AG04449 (cell line): ENCODE results near the gene SMIM17.

Experiments
- CTCF ChIA-PET: fragments of 350-600 bp; formaldehyde crosslinking; extraction: SDS; loops from one replicate; lab custom pipeline; 2021; ENCODE audit warnings: antibody characterized with exemption; lab: Yijun Ruan, JAX
- POLR2A ChIA-PET: fragments of 400-600, 350-600 bp; formaldehyde crosslinking; extraction: SDS; loops from one replicate; lab custom pipeline; 2020; ENCODE audit warnings: antibody characterized with exemption, inconsistent platforms; lab: Yijun Ruan, JAX
- DNase-seq: peaks from one replicate; pipeline ENCODE4 v3.0.0-alpha.2; 2010; ENCODE audit warnings: low read depth, low spot score
- H3K4me3 ChIP-seq: 2 replicates; pipeline ENCODE4 v1.5.1; 2011; ENCODE audit warnings: low read depth, mild to moderate bottlenecking, control low read depth, low read length
- TF ChIP-seq, protein P1 (sequence below): IDR thresholded peaks from one replicate; pipeline ENCODE4 v1.5.1; 2011; ENCODE audit warnings: mild to moderate bottlenecking, moderate library complexity, low read length, control low read depth, inconsistent platforms; ENCODE audit not compliant: insufficient read depth; ENCODE audit errors: missing control alignments

The SMIM17 gene

GRCh38 chr19:56642711-56643459 lies at the start of gene SMIM17:
SMIM17 (plus strand) TSS chr19:56643159; CDS start chr19:56645668, 2,509 bp downstream.
- no peak within 1 kb of the TSS for H3K4me3 ChIP-seq
- TF ChIP-seq, protein P1, sequence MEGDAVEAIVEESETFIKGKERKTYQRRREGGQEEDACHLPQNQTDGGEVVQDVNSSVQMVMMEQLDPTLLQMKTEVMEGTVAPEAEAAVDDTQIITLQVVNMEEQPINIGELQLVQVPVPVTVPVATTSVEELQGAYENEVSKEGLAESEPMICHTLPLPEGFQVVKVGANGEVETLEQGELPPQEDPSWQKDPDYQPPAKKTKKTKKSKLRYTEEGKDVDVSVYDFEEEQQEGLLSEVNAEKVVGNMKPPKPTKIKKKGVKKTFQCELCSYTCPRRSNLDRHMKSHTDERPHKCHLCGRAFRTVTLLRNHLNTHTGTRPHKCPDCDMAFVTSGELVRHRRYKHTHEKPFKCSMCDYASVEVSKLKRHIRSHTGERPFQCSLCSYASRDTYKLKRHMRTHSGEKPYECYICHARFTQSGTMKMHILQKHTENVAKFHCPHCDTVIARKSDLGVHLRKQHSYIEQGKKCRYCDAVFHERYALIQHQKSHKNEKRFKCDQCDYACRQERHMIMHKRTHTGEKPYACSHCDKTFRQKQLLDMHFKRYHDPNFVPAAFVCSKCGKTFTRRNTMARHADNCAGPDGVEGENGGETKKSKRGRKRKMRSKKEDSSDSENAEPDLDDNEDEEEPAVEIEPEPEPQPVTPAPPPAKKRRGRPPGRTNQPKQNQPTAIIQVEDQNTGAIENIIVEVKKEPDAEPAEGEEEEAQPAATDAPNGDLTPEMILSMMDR: no peak
- POLR2A ChIA-PET: no interaction called here
- CTCF ChIA-PET: no interaction called here
- DNase-seq: no peak

- ChIA-PET POLR2A (no interaction called here), CTCF (no interaction called here)
These were observed 48.5 kb upstream of the SMIM17 start for GRCh38 chr19:56594446-56594782.

DNA sequence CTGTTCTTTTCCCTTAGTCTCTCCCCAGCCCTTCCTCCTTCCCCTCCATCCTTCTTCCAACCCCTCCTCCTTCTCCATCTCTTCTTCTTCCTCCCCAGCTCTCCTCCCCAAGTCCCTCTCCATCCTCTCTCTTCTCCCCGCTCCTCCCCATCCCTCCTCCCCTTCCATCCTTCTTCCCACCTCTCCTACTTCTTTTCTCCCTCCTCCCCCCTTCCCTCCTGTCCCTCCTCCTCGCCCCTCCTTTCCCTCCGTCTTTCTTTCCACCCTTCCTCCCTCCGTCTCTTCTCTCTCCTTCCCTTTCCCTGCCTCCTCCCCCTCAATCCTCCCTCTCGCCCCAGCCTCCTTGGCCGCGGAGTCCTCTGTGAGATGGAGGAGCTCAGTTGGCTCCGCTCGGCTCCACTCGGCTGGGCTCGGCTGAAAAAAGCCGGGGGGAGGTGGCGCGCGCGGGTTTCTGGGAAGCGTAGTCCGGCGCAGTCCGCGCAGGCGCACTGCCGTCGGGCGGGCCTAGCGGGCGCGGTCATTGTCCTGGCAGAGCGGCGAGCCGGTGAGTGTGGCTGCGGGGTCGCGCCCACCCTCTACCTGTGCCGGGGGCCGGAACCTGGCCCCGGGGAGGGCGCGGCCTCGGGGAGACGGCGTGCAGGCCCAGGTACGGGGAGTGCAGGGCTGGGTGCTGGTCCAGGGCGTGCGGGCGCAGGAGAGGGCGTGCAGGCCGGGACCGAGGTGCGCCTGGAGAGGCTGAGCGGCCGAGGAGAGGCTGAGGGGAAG lies 48.0 kb upstream of the SMIM17 start, which contains the start of gene ZNF71:
Gene ZNF71, plus strand, starts transcription at position 520 of the 765 bp plus-strand sequence. CDS start 6,257 bp downstream, outside the sequence.
- ChIA-PET CTCF (no interaction called here), POLR2A (no interaction called here)
- DNase-seq: no peak
- TF ChIP-seq, protein P1: no peak
- H3K4me3 ChIP-seq: peak within 1 kb of the TSS; percentile 89

More at GRCh38 chr19:56594446-56594782, 48.5 kb upstream of the SMIM17 start:
- TF ChIP-seq, protein P1: no peak
- H3K4me3 ChIP-seq: peak overlapping the region; percentile 89; the same call in 1 of the 2 replicates
- no peak for DNase-seq

DNA sequence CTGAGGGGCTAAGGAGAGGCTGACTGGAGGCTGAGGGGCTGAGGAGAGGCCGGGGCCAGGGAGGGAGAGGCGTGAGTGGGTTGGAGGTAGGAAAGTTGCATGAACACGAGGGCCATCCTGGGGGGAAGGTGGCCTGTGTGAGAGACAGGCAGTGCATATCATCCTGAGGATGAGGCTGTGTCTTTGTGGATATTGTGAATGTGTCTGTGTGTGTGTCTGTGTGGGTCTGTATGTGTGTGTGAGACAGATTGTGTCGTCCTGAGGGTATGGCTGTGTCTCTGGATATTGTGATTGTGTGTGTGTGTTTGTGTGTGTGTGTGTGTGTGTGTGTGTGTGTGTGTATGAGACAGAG lies 47.4 kb upstream of the SMIM17 start:
- peak overlapping the region; percentile 89 for H3K4me3 ChIP-seq
- no peak for DNase-seq
- ChIA-PET POLR2A (no interaction called here), CTCF (no interaction called here)
- TF ChIP-seq, protein P1: no peak

DNA sequence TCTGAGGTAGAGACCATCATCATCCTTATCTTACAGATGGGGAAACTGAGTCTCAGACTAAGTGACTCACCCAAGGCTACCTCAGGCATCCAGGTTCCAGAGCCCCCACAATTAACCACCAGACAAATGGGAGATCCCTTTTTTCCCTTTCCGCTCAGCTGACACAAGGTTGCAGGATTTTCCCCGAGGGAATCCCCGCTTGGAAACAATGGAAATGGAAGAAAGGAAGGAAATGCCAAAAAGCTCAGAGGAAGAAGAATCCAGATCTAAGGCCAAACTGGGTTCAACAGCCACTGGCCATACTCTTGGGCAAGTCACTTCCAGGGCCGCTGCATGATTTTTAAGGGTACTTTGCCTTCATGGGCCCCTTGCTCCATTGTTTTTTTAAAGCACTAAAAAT lies 46.3 kb upstream of the SMIM17 start:
- no peak for DNase-seq
- TF ChIP-seq, protein P1: no peak
- ChIA-PET CTCF (no interaction called here), POLR2A (no interaction called here)
- no peak overlapping the region; the same call in 1 of the 2 replicates for H3K4me3 ChIP-seq

GRCh38 chr19:56597696-56598095 lies 45.3 kb upstream of the SMIM17 start:
- ChIA-PET POLR2A (no interaction called here), CTCF (no interaction called here)
- no peak for DNase-seq
- H3K4me3 ChIP-seq: no peak overlapping the region
- TF ChIP-seq, protein P1: no peak
